HepG2 (cell line): ENCODE results near the gene PLXNA1. TPM values are rescaled to one million over a fixed set of nuclear protein-coding genes. Genes with fewer than 3 reads are reported as not detected.

Experiments
- ATAC-seq: fragments of 200-7000 bp; cut with Tn5 transposase; 3 replicates; pipeline ENCODE4 v1.9.1; 2020; ENCODE audit warnings: mild to moderate bottlenecking, moderate library complexity
- BruUV-seq: library from RNA; stranded (reverse); fragments of 400-500 nt; replicated peaks from 2 replicates; lab custom pipeline; 2021; lab: Mats Ljungman, UMichigan
- CTCF ChIA-PET: fragments of 300-600 bp; formaldehyde crosslinking; extraction: SDS; loops from one replicate; lab custom pipeline; 2021; ENCODE audit warnings: low total read pairs, inconsistent platforms, low intra/inter-chr PET ratio; lab: Yijun Ruan, JAX
- POLR2A ChIA-PET: fragments of 350-600 bp; sonication (Branson Sonifier 250); formaldehyde crosslinking; loops from one replicate; lab custom pipeline; 2020; ENCODE audit warnings: antibody characterized with exemption, inconsistent platforms; lab: Yijun Ruan, JAX
- DNase-seq: peaks from one replicate; pipeline ENCODE4 v3.0.0-alpha.2; 2015; ENCODE audit warnings: low spot score
- FAIRE-seq: peaks from 3 replicates; lab custom pipeline; 2011; peaks lifted over from hg19 to GRCh38; lab: Jason Lieb, UNC
- H2AFZ ChIP-seq: one replicate; pipeline ENCODE4 v1.6.1; 2011; ENCODE audit warnings: low read length, inconsistent platforms
- H3K27ac ChIP-seq: fragments of 300-600 bp; 3 replicates; pipeline ENCODE4 v1.8.0; 2011; ENCODE audit warnings: mixed run types, mild to moderate bottlenecking, mixed read lengths, low read length, inconsistent platforms; ENCODE audit not compliant: insufficient read depth; ENCODE audit errors: extremely low read length
- H3K27me3 ChIP-seq, 2 experiments: fragments of 200-600 bp in 1 of 2; 2 replicates in 1 of 2; 3 replicates in 1 of 2; pipeline versions ENCODE4 v1.6.0 to v1.8.0; 2011; ENCODE audit warnings: low read length in 2 of 2, mild to moderate bottlenecking in 2 of 2, moderate library complexity in 2 of 2, inconsistent platforms in 1 of 2; ENCODE audit not compliant: insufficient read depth in 2 of 2, control insufficient read depth in 1 of 2
- H3K36me3 ChIP-seq, 2 experiments: fragments of 200-600 bp in 1 of 2; replicated peaks in 1 of 2; 2 replicates in 1 of 2; 3 replicates in 1 of 2; pipeline versions ENCODE4 v1.5.1 to v1.8.0; 2011; ENCODE audit warnings: low read length in 2 of 2, inconsistent platforms in 1 of 2; ENCODE audit not compliant: insufficient read depth in 2 of 2, control insufficient read depth in 1 of 2
- H3K4me1 ChIP-seq: 2 replicates; pipeline ENCODE4 v1.5.1; 2012; ENCODE audit warnings: low read length, inconsistent platforms; ENCODE audit not compliant: insufficient read depth
- H3K4me2 ChIP-seq: 2 replicates; pipeline ENCODE4 v1.6.0; 2011; ENCODE audit warnings: low read depth, low read length, inconsistent platforms
- H3K4me3 ChIP-seq, 3 experiments: fragments of 200-600 bp in 1 of 3; sonication (generic), shearing (Covaris generic) in 1 of 3; replicated peaks in 1 of 3; 2 replicates each; pipeline ENCODE4 v1.5.1; 2011 to 2016; ENCODE audit warnings: low read length in 3 of 3, inconsistent platforms in 2 of 3, low read depth in 2 of 3, mild to moderate bottlenecking in 2 of 3, control low read depth in 1 of 3, mixed read lengths in 1 of 3; ENCODE audit not compliant: insufficient read depth in 1 of 3
- H3K79me2 ChIP-seq: one replicate; pipeline ENCODE4 v1.6.1; 2011; ENCODE audit warnings: low read length, inconsistent platforms; ENCODE audit not compliant: insufficient read depth
- H3K9ac ChIP-seq: 2 replicates; pipeline ENCODE4 v1.6.0; 2011; ENCODE audit warnings: mild to moderate bottlenecking, low read depth, low read length, inconsistent platforms; ENCODE audit not compliant: insufficient read depth
- H3K9me3 ChIP-seq: 2 replicates; pipeline ENCODE4 v1.5.1; 2012; ENCODE audit warnings: mild to moderate bottlenecking, low read length
- H4K20me1 ChIP-seq: 2 replicates; pipeline ENCODE4 v1.6.0; 2011; ENCODE audit warnings: inconsistent platforms, mild to moderate bottlenecking, low read length, moderate library complexity; ENCODE audit not compliant: insufficient read depth
- AKNA ChIP-seq: sonication (generic); formaldehyde crosslinking; IDR thresholded peaks from 2 replicates; pipeline ENCODE4 v1.4.0; 2020; ENCODE audit warnings: missing genetic modification reagents, borderline replicate concordance
- ATF3 ChIP-seq: sonication (generic); formaldehyde crosslinking; IDR thresholded peaks from 2 replicates; pipeline ENCODE4 v1.4.0; 2020; ENCODE audit warnings: missing genetic modification reagents
- FOXC1 ChIP-seq: sonication (generic); formaldehyde crosslinking; IDR thresholded peaks from 2 replicates; pipeline ENCODE4 v1.8.0; 2022; ENCODE audit warnings: mild to moderate bottlenecking, missing genetic modification reagents, borderline replicate concordance
- GTF2F1 ChIP-seq: fragments of 150-350 bp; IDR thresholded peaks from 2 replicates; pipeline ENCODE4 v1.6.1; 2014; ENCODE audit warnings: low read length
- HNRNPUL1 ChIP-seq: fragments of 200-400 bp; formaldehyde crosslinking; IDR thresholded peaks from 2 replicates; pipeline ENCODE4 v1.6.1; 2017; ENCODE audit warnings: low read depth, mild to moderate bottlenecking, low read length, moderate library complexity
- ISX ChIP-seq: sonication (generic); formaldehyde crosslinking; conservative IDR thresholded peaks from 2 replicates; pipeline ENCODE4 v1.5.0; 2020; ENCODE audit warnings: missing genetic modification reagents
- MTF2 ChIP-seq: sonication (generic); formaldehyde crosslinking; IDR thresholded peaks from 2 replicates; pipeline ENCODE4 v1.5.0; 2020; ENCODE audit warnings: missing genetic modification reagents, borderline replicate concordance
- NRL ChIP-seq: sonication (generic); formaldehyde crosslinking; IDR thresholded peaks from 2 replicates; pipeline ENCODE4 v1.5.0; 2020; ENCODE audit warnings: missing genetic modification reagents, mild to moderate bottlenecking, moderate library complexity, borderline replicate concordance
- PHF21A ChIP-seq: sonication (generic); formaldehyde crosslinking; IDR thresholded peaks from 2 replicates; pipeline ENCODE4 v1.5.0; 2020; ENCODE audit warnings: mild to moderate bottlenecking, missing genetic modification reagents
- RCOR2 ChIP-seq: IDR thresholded peaks from 2 replicates; pipeline ENCODE4 v1.6.1; 2016; ENCODE audit warnings: missing biosample characterization, missing genetic modification reagents
- SAP130 ChIP-seq: IDR thresholded peaks from 2 replicates; pipeline ENCODE4 v1.6.1; 2016; ENCODE audit warnings: low read depth
- SIX1 ChIP-seq: sonication (generic); formaldehyde crosslinking; IDR thresholded peaks from 2 replicates; pipeline ENCODE4 v1.4.0; 2020; ENCODE audit warnings: missing genetic modification reagents, borderline replicate concordance
- TAF15 ChIP-seq: fragments of 200-400 bp; formaldehyde crosslinking; IDR thresholded peaks from one replicate; pipeline ENCODE4 v1.6.1; 2018; ENCODE audit warnings: mild to moderate bottlenecking, low read depth, low read length; ENCODE audit not compliant: poor library complexity, severe bottlenecking
- TEAD3 ChIP-seq: optimal IDR thresholded peaks from 2 replicates; pipeline ENCODE3; 2016; ENCODE audit warnings: borderline replicate concordance
- U2AF1 ChIP-seq: fragments of 200-400 bp; formaldehyde crosslinking; optimal IDR thresholded peaks from 2 replicates; pipeline ENCODE3; 2017; ENCODE audit warnings: mild to moderate bottlenecking, low read depth, low read length
- ZNF672 ChIP-seq: sonication (generic); formaldehyde crosslinking; IDR thresholded peaks from 2 replicates; pipeline ENCODE4 v1.8.1; 2022; ENCODE audit warnings: missing genetic modification reagents
- WGBS: methylation state at CpG from one replicate; pipeline ENCODE4 v1.1.6; 2017; ENCODE audit warnings: low lambda C conversion rate; 5-methylcytosine and 5-hydroxymethylcytosine counted together
- in situ Hi-C: cut with HindIII; loops from 2 replicates; pipeline ENCODE4 v1.10.0; 2017; ENCODE audit warnings: low pct_unique_long_range_greater_than_20kb; ENCODE audit not compliant: extremely low pct_ligation_motif_present
- intact Hi-C: fragments of 100-400 bp; cut with micrococcal nuclease; formaldehyde crosslinking; loops from one replicate; pipeline ENCODE4 v1.10.0; 2022; ENCODE audit not compliant: unreplicated experiment
- polyA plus RNA-seq, 8 experiments: library from polyadenylated mRNA; depleted of rRNA in 3 of 8; stranded (reverse) in 7 of 8; unstranded in 1 of 8; fragments of >200 nt; fragmentation: Illumina TruSeq in 4 of 8; extraction: Trizol in 4 of 8; gene quantifications; 2 replicates each; pipeline versions ENCODE4 v1.2.1 to v1.2.3, GENCODE V29; 2011 to 2016; ENCODE audit warnings: low read depth in 4 of 8, missing spikeins in 1 of 8, mixed read lengths in 1 of 8; ENCODE audit not compliant: insufficient read depth in 1 of 8
- total RNA-seq, 5 experiments: library from RNA; depleted of rRNA; stranded (reverse); fragments of >200 nt; fragmentation: Illumina TruSeq; extraction: Trizol; gene quantifications; 2 replicates each; pipeline ENCODE4 v1.2.3, GENCODE V29; 2016; ENCODE audit warnings: low read depth in 1 of 5

The PLXNA1 gene
- total and polyA plus RNA-seq, 2 of the 13 experiments (the other 11 are each of a cell fraction or from before 2014, with no cell fraction given), result 16.6 to 18.2 TPM

- no peak for TF ChIP-seq GTF2F1
- no peak for TF ChIP-seq NRL (CRISPR knock-in tag)
- no peak for TF ChIP-seq PHF21A (CRISPR knock-in tag)
- TF ChIP-seq SAP130 (CRISPR knock-in tag), result no peak
- no peak for TF ChIP-seq U2AF1
- no peak for TF ChIP-seq RCOR2 (CRISPR knock-in tag)
- TF ChIP-seq FOXC1, result no peak
These were observed 28.6 kb upstream of the PLXNA1 start (continued) for GRCh38 chr3:126954141-126954842.

GRCh38 chr3:126955004-126955790 lies 27.7 kb upstream of the PLXNA1 start:
- H2AFZ ChIP-seq, result no peak overlapping the region
- H3K36me3 ChIP-seq, result 0 out of 5 replicates have a peak, but pooled peaks cover 0 to 2% of the 10 kb centered on the region in 2 experiments
- TF ChIP-seq SIX1 (CRISPR knock-in tag), result no peak
- no peak for TF ChIP-seq ZNF672
- no peak for TF ChIP-seq ATF3 (CRISPR knock-in tag)
- TF ChIP-seq HNRNPUL1, result no peak
- TF ChIP-seq TAF15, result no peak
- no peak for TF ChIP-seq TEAD3 (CRISPR knock-in tag)
- TF ChIP-seq MTF2 (CRISPR knock-in tag), result no peak
- TF ChIP-seq ISX (CRISPR knock-in tag), result no peak
- no peak for TF ChIP-seq AKNA
- DNase-seq (no peak), FAIRE-seq (no peak), ATAC-seq (no peak)
- H3K4me3 ChIP-seq, result no peak overlapping the region
- peaks cover 6% of the 10 kb centered on the region; the same call in 1 of the 2 replicates for H3K4me1 ChIP-seq
- in situ Hi-C loops (no loop called here), intact Hi-C loops (no loop called here)
- no peaks in the 10 kb centered on the region for H3K9me3 ChIP-seq
- H4K20me1 ChIP-seq, result no peaks in the 10 kb centered on the region
- no TSS peak for BruUV-seq
- no peak overlapping the region for H3K9ac ChIP-seq
- H3K79me2 ChIP-seq, result no peaks in the 10 kb centered on the region
- H3K27ac ChIP-seq, result no peak overlapping the region
- ChIA-PET CTCF (no interaction called here), POLR2A (no interaction called here)
- H3K4me2 ChIP-seq, result no peak overlapping the region
- WGBS, result 94% methylated on average over 13 of the region's 15 CpGs
- H3K27me3 ChIP-seq, result no peaks in the 10 kb centered on the region
